Cardiac fibroblast (primary cell): Measurements from ENCODE around the gene DELE1.
A peak's percentile ranks its signal among the peaks of the same experiment; 100 is the strongest.

Source experiments
- DNase-seq, 2 donors: peaks; one replicate each; pipeline versions ENCODE4 v3.0.0 to v3.0.0-alpha.2; 2010; ENCODE audit warnings: low read depth in 2 of 2
- H3K4me3 ChIP-seq, 2 donors: replicated peaks in 1 of 2; 1 replicate in 1 of 2; 2 replicates in 1 of 2; pipeline ENCODE4 v1.5.1; 2011; ENCODE audit warnings: low read depth in 2 of 2, low read length in 2 of 2, mild to moderate bottlenecking in 2 of 2, moderate library complexity in 1 of 2
- TF ChIP-seq, protein P1 (sequence below): IDR thresholded peaks from one replicate; pipeline ENCODE4 v1.5.1; 2011; ENCODE audit warnings: low read depth, mild to moderate bottlenecking, low read length, inconsistent platforms

DELE1 gene

GRCh38 chr5:141954194-141954593, 30.5 kb downstream of the DELE1 start:
- H3K4me3 ChIP-seq, result no peak overlapping the region
- DNase-seq, result no peak
- TF ChIP-seq, protein P1, sequence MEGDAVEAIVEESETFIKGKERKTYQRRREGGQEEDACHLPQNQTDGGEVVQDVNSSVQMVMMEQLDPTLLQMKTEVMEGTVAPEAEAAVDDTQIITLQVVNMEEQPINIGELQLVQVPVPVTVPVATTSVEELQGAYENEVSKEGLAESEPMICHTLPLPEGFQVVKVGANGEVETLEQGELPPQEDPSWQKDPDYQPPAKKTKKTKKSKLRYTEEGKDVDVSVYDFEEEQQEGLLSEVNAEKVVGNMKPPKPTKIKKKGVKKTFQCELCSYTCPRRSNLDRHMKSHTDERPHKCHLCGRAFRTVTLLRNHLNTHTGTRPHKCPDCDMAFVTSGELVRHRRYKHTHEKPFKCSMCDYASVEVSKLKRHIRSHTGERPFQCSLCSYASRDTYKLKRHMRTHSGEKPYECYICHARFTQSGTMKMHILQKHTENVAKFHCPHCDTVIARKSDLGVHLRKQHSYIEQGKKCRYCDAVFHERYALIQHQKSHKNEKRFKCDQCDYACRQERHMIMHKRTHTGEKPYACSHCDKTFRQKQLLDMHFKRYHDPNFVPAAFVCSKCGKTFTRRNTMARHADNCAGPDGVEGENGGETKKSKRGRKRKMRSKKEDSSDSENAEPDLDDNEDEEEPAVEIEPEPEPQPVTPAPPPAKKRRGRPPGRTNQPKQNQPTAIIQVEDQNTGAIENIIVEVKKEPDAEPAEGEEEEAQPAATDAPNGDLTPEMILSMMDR, result no peak

- no peak overlapping the region for H3K4me3 ChIP-seq
- DNase-seq, result no peak
- TF ChIP-seq, protein P1, result no peak
Observed at GRCh38 chr5:141957367-141957996, 33.8 kb downstream of the DELE1 start.

DNA sequence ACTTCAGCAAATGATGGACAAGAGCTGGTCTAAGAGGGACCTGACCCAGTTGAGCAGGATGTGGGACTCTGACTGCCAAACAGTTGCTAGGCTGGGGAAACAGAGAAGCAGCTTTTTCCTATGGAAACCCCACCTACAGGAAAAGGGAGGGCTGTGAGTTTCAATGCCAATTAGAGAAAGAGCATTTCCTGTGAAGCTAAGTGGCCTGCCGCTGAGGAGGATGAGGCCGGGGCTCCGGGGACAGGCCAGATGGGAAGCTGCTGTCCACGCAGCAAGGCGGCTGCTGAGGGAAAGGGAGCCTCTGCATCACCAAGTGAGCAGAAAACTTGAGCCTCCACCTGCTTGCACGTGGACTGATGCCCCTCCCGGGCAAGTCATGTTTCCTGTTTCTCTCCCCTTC, 34.4 kb downstream of the DELE1 start, which contains the start of gene PCDH12:
Gene PCDH12, minus strand, starts transcription at position 90 of the 400 bp plus-strand sequence. CDS start 351 bp downstream, outside the sequence.
- peak within 1 kb of the TSS in 1 of 2 donors; percentile 21 for H3K4me3 ChIP-seq
- peak; percentile 55 to 81 for DNase-seq
- TF ChIP-seq, protein P1, result no peak

DNA sequence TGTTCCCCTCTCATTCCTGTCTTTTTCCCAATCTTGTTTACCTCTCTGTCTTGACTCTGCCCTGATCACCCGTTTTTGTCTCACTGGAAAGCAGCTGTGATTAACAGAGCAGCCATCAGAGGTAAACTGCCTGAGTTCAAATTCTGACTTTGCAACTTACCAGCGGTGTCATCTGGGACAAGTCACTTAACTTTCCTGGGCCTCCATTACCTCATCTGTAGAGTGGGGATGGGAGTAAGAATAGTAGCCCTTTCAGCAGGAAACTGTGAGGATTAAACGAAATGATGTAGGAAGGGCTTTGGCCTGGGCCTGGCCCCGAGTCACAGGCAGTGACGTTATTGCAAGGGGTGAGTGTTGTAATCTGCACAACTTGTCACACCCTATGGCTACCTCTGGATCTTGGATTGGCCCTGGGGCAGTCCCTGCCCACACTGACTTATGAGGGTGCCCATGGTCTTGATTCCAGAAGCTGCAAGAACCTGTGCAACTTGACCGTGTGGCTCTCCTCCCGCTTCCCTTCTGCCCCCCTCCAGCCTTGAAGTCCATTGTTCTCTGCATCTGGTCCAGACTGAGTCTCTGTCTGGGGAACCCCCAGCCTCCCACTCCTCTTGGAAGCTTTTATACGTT, 35.0 kb downstream of the DELE1 start:
- H3K4me3 ChIP-seq, result peak overlapping the region in 1 of 2 donors; percentile 21
- DNase-seq, result peak; percentile 59 to 70
- TF ChIP-seq, protein P1, result no peak

GRCh38 chr5:141960018-141960417, 36.3 kb downstream of the DELE1 start:
- no peak for DNase-seq
- TF ChIP-seq, protein P1, result peak; percentile 37
- no peak overlapping the region for H3K4me3 ChIP-seq

DNA sequence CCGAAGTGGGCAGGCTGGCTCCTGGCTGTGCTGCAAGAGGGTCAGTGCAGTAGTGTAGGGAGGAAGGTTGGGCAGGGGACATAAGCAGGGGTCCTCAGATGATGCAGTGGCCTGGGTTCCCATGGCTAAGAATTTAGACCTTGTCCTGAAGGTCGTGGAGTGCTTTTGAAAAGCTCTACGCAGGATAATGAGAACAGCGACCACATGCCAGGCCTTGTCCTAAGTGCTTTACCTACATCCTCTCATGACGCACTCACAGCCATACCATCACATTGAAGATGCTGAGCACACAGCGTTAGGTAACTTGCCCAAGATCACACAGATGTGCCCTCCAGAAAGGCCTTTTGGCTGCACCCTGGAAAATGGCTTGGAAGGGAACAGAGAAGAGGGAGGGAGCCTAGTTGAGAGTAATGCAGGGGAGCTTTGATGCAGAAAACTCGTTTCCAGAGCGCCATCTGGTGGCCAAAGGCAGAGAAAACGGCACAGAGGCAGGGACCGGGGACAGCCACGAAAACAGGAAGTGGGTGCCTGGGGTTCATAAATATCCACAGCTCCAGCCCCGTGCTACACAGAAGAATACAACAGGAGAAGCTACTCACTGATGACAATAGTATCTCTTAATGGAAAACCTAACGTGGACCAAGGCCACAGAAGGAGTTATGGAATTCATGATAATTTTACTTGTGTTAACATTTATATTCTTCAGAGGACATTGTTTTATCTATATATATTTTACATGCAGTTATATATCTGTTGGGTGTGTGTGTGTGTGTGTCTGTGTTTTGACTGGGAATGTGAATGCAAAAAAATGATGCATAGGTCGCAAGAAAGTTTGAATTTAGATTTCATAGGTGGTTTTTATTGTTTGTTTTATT, 37.0 kb downstream of the DELE1 start:
- peak; percentile 86 to 88 for DNase-seq
- H3K4me3 ChIP-seq, result no peak overlapping the region
- TF ChIP-seq, protein P1, result peak; percentile 87
